ENCODE results near the gene LGSN.

DNA sequence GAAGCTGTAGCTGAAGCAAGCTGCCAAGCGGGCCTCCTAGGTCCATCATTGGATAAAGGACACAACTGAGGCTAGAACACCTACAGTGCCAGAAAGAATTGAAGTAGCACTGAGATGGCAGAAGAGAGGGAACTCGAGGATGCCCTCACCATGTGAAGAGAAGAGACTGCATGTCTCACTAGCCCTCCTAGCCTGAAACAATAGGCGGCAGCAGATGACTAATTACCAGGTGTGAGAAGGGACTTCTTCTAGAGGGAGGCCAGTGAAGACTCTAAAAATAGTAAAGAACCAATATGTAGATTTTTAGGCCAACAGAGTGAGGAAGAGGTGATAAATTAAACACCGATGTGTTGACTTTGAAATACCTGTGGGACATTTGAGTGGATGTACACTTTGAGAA, 50.3 kb downstream of the LGSN start:
- TF ChIP-seq POLR2AphosphoS5 (IDR thresholded peaks at IDR 0.05): no peak
- TF ChIP-seq, protein P1, sequence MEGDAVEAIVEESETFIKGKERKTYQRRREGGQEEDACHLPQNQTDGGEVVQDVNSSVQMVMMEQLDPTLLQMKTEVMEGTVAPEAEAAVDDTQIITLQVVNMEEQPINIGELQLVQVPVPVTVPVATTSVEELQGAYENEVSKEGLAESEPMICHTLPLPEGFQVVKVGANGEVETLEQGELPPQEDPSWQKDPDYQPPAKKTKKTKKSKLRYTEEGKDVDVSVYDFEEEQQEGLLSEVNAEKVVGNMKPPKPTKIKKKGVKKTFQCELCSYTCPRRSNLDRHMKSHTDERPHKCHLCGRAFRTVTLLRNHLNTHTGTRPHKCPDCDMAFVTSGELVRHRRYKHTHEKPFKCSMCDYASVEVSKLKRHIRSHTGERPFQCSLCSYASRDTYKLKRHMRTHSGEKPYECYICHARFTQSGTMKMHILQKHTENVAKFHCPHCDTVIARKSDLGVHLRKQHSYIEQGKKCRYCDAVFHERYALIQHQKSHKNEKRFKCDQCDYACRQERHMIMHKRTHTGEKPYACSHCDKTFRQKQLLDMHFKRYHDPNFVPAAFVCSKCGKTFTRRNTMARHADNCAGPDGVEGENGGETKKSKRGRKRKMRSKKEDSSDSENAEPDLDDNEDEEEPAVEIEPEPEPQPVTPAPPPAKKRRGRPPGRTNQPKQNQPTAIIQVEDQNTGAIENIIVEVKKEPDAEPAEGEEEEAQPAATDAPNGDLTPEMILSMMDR (IDR thresholded peaks at IDR 0.05 in 8 of 11, conservative IDR thresholded peaks at IDR 0.05 in 3 of 11): no peak

Measured in spleen (tissue), 7 donors.